BLaER1 (cell line): ENCODE results near the gene KCNA5.

Source experiments
- H3K27ac ChIP-seq: shearing (Covaris generic); formaldehyde crosslinking; 2 replicates; pipeline ENCODE4 v1.8.1; 2022
- H3K27me3 ChIP-seq: shearing (Covaris generic); formaldehyde crosslinking; 2 replicates; pipeline ENCODE4 v1.8.1; 2022
- H3K36me3 ChIP-seq: shearing (Covaris generic); formaldehyde crosslinking; 2 replicates; pipeline ENCODE4 v1.8.1; 2022
- H3K4me1 ChIP-seq: shearing (Covaris generic); formaldehyde crosslinking; 2 replicates; pipeline ENCODE4 v1.8.1; 2022
- H3K4me2 ChIP-seq: shearing (Covaris generic); formaldehyde crosslinking; 2 replicates; pipeline ENCODE4 v1.8.1; 2022
- H3K4me3 ChIP-seq: shearing (Covaris generic); formaldehyde crosslinking; 2 replicates; pipeline ENCODE4 v1.8.1; 2022
- H3K9ac ChIP-seq: shearing (Covaris generic); formaldehyde crosslinking; 2 replicates; pipeline ENCODE4 v1.8.1; 2022
- H3K9me3 ChIP-seq: shearing (Covaris generic); formaldehyde crosslinking; 2 replicates; pipeline ENCODE4 v1.8.1; 2022
- H4K20me1 ChIP-seq: shearing (Covaris generic); formaldehyde crosslinking; 2 replicates; pipeline ENCODE4 v1.8.1; 2022
- Cebpa-rat ChIP-seq: shearing (Covaris generic); IDR thresholded peaks from 2 replicates; pipeline ENCODE4 v1.8.1; 2022

The KCNA5 gene

DNA sequence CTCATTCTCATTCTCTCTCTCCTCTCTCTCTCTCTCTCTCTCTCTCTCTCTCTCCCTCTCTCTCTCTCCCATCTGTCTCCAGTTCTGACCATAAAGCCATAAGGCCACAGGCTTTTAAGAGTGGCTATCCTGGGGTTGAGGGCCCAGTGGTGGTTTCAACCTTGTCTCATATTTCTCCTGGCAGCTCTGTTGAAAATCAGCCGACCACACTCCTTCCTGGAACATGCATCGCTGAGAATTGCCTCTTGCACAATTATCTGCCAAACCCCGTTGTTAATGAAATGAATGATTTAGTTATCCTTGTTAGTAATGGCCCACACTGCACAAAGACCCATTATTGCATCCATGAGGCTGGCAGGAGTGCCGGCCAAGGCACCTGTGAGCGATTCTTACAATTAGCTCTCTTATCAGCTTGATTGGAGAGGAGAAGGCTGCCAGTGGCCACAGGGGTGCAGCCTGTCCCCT is 30.4 kb upstream of the KCNA5 start:
- Histone ChIP-seq H3K27me3 (no peaks in the 10 kb centered on the region), H3K9ac (no peak overlapping the region), H3K9me3 (no peaks in the 10 kb centered on the region), H3K4me1 (0 out of 2 replicates have a peak, but pooled peaks cover 4% of the 10 kb centered on the region), H4K20me1 (no peaks in the 10 kb centered on the region), H3K27ac (no peak overlapping the region), H3K36me3 (no peaks in the 10 kb centered on the region), H3K4me2 (no peak overlapping the region), H3K4me3 (no peak overlapping the region)
- TF ChIP-seq Cebpa-rat: no peak

- Histone ChIP-seq H3K9ac (no peak overlapping the region), H3K36me3 (no peaks in the 10 kb centered on the region), H3K27me3 (no peaks in the 10 kb centered on the region), H3K4me2 (no peak overlapping the region), H3K9me3 (no peaks in the 10 kb centered on the region), H3K4me3 (no peak overlapping the region), H3K27ac (no peak overlapping the region), H4K20me1 (no peaks in the 10 kb centered on the region), H3K4me1 (0 out of 2 replicates have a peak, but pooled peaks cover 4% of the 10 kb centered on the region)
- peak; percentile 64; the same call in 1 of the 2 replicates for TF ChIP-seq Cebpa-rat
Observed at GRCh38 chr12:5014269-5014668, 29.4 kb upstream of the KCNA5 start.

GRCh38 chr12:5015711-5016492 is 27.8 kb upstream of the KCNA5 start:
- Histone ChIP-seq H3K36me3 (no peaks in the 10 kb centered on the region), H4K20me1 (no peaks in the 10 kb centered on the region), H3K9ac (no peak overlapping the region), H3K27ac (no peak overlapping the region), H3K4me1 (peaks cover 14% of the 10 kb centered on the region), H3K4me2 (no peak overlapping the region), H3K9me3 (no peaks in the 10 kb centered on the region), H3K27me3 (no peaks in the 10 kb centered on the region), H3K4me3 (no peak overlapping the region)
- no peak for TF ChIP-seq Cebpa-rat

DNA sequence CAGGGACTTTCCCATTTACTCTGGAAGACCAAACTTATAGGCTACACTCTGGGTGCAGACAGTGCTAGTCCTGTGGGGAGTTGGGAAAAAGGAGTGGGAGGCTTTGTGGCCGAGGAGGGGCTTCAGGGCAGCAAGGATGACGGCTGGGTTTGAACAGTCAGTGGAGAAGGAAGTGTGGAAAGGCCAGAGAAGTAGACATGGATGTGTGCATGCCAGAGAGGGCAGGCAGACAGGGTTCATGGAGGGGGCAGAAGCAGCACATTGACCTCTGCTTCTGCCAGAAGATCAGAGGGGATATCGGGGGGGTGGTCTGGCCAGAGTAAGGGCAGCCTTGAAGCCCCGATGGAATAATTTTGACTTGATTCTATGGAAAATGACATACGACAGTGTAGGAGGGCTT is 27.2 kb upstream of the KCNA5 start:
- Histone ChIP-seq H3K27me3 (no peaks in the 10 kb centered on the region), H3K27ac (no peak overlapping the region), H3K4me3 (no peak overlapping the region), H4K20me1 (no peaks in the 10 kb centered on the region), H3K36me3 (no peaks in the 10 kb centered on the region), H3K4me2 (no peak overlapping the region), H3K9ac (no peak overlapping the region), H3K4me1 (peaks cover 17% of the 10 kb centered on the region), H3K9me3 (no peaks in the 10 kb centered on the region)
- no peak for TF ChIP-seq Cebpa-rat

GRCh38 chr12:5017638-5018348 is 25.9 kb upstream of the KCNA5 start:
- no peaks in the 10 kb centered on the region for H3K27me3 ChIP-seq

DNA sequence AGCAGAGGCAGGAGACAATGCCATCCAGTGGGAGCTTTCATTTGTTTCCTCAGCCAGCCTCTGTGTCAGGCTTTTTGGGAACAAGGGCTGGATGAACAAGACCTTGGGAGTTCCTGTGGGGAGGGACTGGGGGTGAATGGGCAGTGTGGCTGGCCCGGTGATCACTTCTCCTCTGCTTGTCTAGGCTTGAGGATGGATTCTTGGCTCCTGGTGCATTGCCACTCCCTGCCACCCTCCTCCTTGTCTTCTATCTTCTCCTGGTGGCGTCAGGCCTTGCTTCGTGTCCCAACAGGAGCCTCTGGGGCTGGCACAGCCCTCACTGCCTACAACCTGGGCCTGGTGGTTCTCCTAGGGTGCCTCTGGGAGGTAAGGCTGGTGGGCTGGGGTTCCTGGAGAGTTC is 25.0 kb upstream of the KCNA5 start:
- Histone ChIP-seq H4K20me1 (no peaks in the 10 kb centered on the region), H3K4me3 (no peak overlapping the region), H3K9me3 (no peaks in the 10 kb centered on the region), H3K4me1 (peaks cover 17% of the 10 kb centered on the region), H3K36me3 (no peaks in the 10 kb centered on the region), H3K4me2 (no peak overlapping the region), H3K9ac (no peak overlapping the region), H3K27me3 (no peaks in the 10 kb centered on the region), H3K27ac (no peak overlapping the region)
- no peak for TF ChIP-seq Cebpa-rat

More at GRCh38 chr12:5017638-5018348, 25.9 kb upstream of the KCNA5 start:
- peaks cover 17% of the 10 kb centered on the region for H3K4me1 ChIP-seq
- H3K9ac ChIP-seq: no peak overlapping the region
- no peak overlapping the region for H3K4me2 ChIP-seq
- H4K20me1 ChIP-seq: no peaks in the 10 kb centered on the region
- H3K4me3 ChIP-seq: no peak overlapping the region
- TF ChIP-seq Cebpa-rat: no peak
- H3K9me3 ChIP-seq: no peaks in the 10 kb centered on the region
- no peak overlapping the region for H3K27ac ChIP-seq
- H3K36me3 ChIP-seq: no peaks in the 10 kb centered on the region

DNA sequence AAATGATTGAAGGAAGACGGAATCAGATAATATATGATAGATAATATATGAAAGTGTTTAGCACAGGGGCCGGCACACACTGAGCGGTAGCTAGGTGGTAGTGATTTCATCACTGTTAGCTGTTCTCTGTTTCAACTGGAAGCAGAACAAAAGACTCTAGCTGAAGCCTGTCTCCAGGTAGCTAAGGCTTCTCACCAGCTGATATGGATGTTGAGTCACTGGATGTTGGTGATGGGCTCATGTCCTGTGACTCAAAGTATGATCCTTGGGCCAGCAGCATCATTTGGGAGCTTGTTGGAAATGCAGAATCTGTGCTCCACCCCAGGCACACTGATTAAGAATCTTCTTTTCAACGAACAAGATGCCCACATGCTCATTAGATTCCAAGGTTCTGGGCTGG is 21.7 kb upstream of the KCNA5 start:
- Histone ChIP-seq H3K27me3 (no peaks in the 10 kb centered on the region), H3K9ac (no peak overlapping the region), H3K4me2 (no peak overlapping the region), H3K4me3 (no peak overlapping the region), H4K20me1 (no peaks in the 10 kb centered on the region), H3K36me3 (no peaks in the 10 kb centered on the region), H3K4me1 (peaks cover 13% of the 10 kb centered on the region), H3K27ac (no peak overlapping the region), H3K9me3 (no peaks in the 10 kb centered on the region)
- TF ChIP-seq Cebpa-rat: no peak

DNA sequence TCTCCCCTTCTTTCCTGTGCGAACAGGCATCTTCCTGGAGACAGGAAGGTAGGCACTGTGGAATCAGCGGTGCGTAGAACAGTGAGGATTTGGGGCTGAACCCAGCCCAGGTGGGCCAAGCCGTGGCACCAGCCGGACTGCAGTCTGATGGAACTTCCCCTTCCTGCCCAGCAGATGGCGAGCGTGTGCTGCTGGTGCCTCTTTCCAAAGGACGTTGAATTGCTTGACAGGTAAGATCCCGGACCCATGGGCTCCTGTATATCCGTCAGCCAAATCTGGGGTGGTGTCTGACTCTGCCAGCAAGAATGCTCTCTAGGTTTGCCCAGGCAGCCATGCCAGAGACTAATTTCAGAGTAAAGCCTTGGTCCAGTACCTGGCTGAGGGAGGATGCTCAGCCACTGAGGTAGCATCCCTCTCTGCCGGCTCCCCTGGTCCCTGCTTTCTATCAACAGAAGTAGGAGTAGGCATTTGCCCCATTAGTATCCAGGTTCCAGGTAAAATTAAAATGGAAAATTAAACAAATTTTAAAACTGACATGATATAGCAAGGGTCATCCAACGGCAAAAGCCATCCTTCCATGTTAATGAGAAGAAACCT is 21.1 kb upstream of the KCNA5 start:
- Histone ChIP-seq H3K9ac (no peak overlapping the region), H4K20me1 (no peaks in the 10 kb centered on the region), H3K27ac (no peak overlapping the region), H3K4me3 (no peak overlapping the region), H3K27me3 (no peaks in the 10 kb centered on the region), H3K4me1 (peaks cover 13% of the 10 kb centered on the region), H3K9me3 (no peaks in the 10 kb centered on the region), H3K36me3 (no peaks in the 10 kb centered on the region), H3K4me2 (no peak overlapping the region)
- TF ChIP-seq Cebpa-rat: no peak

DNA sequence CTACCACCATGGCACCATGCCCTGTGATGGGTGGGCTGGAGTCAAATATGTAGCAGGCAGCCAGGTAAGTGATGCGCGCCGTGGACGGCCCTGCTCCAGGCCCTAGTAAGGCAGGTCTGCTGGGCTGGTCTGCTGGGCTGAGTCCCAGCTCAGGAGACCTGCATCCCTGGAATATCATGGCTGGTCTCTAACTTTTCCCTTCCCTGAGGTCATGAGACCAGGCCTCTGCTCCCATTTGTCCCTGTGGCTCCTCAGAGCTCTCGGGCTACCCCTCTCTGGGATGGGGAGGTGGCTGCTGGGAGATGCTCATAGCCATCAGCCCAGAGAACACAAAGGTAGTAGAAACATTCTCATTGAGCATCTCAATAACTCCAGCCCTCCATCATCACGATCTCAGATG is 19.8 kb upstream of the KCNA5 start:
- no peaks in the 10 kb centered on the region for H3K36me3 ChIP-seq
- no peak for TF ChIP-seq Cebpa-rat
- no peak overlapping the region for H3K27ac ChIP-seq
- H4K20me1 ChIP-seq: no peaks in the 10 kb centered on the region
- no peak overlapping the region for H3K4me2 ChIP-seq
- no peak overlapping the region for H3K4me3 ChIP-seq
- no peaks in the 10 kb centered on the region for H3K9me3 ChIP-seq
- peaks cover 13% of the 10 kb centered on the region for H3K4me1 ChIP-seq
- H3K9ac ChIP-seq: no peak overlapping the region
- no peaks in the 10 kb centered on the region for H3K27me3 ChIP-seq
